Sigmoid colon (tissue), 7 donors: ENCODE results near the gene ATP10B. TPM values are rescaled to one million over a fixed set of nuclear protein-coding genes. Genes with fewer than 3 reads are reported as not detected.
"Not testable (repeated sequence)": the region's sequence is repeated elsewhere in the genome, so short reads cannot be mapped to it uniquely, and the experiment has no call there.

Experiments
- DNase-seq: peaks from one replicate; pipeline ENCODE4 v3.0.0-alpha.2; 2019
- H3K27ac ChIP-seq, 4 donors: fragments of 200-600 bp; sonication (generic); one replicate each; pipeline ENCODE4 v1.5.1; 2016 to 2019; ENCODE audit warnings: mild to moderate bottlenecking in 1 of 4
- H3K27me3 ChIP-seq, 3 donors: fragments of 200-600 bp; sonication (generic); one replicate each; pipeline ENCODE4 v1.5.1; 2019; ENCODE audit warnings: mild to moderate bottlenecking in 1 of 3
- H3K36me3 ChIP-seq, 4 donors: fragments of 200-600 bp; sonication (generic); one replicate each; pipeline ENCODE4 v1.5.1; 2016 to 2019
- H3K4me1 ChIP-seq, 4 donors: fragments of 200-600 bp; sonication (generic); one replicate each; pipeline ENCODE4 v1.5.1; 2017 to 2019
- H3K4me3 ChIP-seq, 4 donors: fragments of 200-600 bp; sonication (generic); one replicate each; pipeline ENCODE4 v1.5.1; 2017 to 2019; ENCODE audit warnings: mild to moderate bottlenecking in 2 of 4, moderate library complexity in 1 of 4
- H3K9me3 ChIP-seq, 4 donors: fragments of 200-600 bp in 3 of 4; sonication (generic) in 3 of 4; one replicate each; pipeline versions ENCODE4 v1.5.1 to v1.6.1; 2013 to 2019
- CTCF ChIP-seq, 4 experiments: fragments of 450-650 bp in 3 of 4; fragments of 200-600 bp in 1 of 4; IDR thresholded peaks; one replicate each; pipeline ENCODE4 v1.5.1; 2016 to 2019; ENCODE audit warnings: antibody characterized with exemption in 4 of 4, mild to moderate bottlenecking in 3 of 4, moderate library complexity in 2 of 4
- EP300 ChIP-seq, 4 donors: sonication (generic); formaldehyde crosslinking; IDR thresholded peaks; one replicate each; pipeline ENCODE4 v1.6.1; 2017; ENCODE audit warnings: antibody characterized with exemption in 4 of 4
- POLR2A ChIP-seq, 2 donors: fragments of 450-650 bp; IDR thresholded peaks; one replicate each; pipeline ENCODE4 v1.6.1; 2016; ENCODE audit warnings: antibody characterized with exemption in 2 of 2, mild to moderate bottlenecking in 2 of 2, moderate library complexity in 2 of 2
- POLR2AphosphoS5 ChIP-seq, 4 donors: sonication (generic); formaldehyde crosslinking; IDR thresholded peaks; one replicate each; pipeline ENCODE4 v1.6.1; 2017; ENCODE audit warnings: antibody characterized with exemption in 4 of 4
- WGBS, 2 donors: extraction: QIAGEN DNeasy Blood & Tissue Kit; methylation state at CpG; one replicate each; pipeline ENCODE4 v1.1.7; 2013; 5-methylcytosine and 5-hydroxymethylcytosine counted together
- intact Hi-C: fragments of 100-400 bp; cut with DNase I; formaldehyde crosslinking; loops from one replicate; pipeline ENCODE4 v1.15.1; 2023
- polyA plus RNA-seq, 3 donors: library from polyadenylated mRNA; stranded (reverse); fragments of 200-250 nt; gene quantifications; one replicate each; pipeline ENCODE4 v1.2.3, GENCODE V29; 2013
- total RNA-seq, 4 donors: library from RNA; depleted of rRNA; stranded (reverse); fragments of >200 nt; gene quantifications; one replicate each; pipeline ENCODE4 v1.1.0, GENCODE V29; 2016
- donor health status: healthy with polysubstance abuse.
- donor health status: Bipolar disorder and iron deficiency.
- donor health status: healthy.

ATP10B gene
- total RNA-seq: 1 to 10 TPM in 3 of 4 donors, under 1 TPM in 1; 0.16 to 1.4 (median 1.2) TPM
- 10 to 100 TPM in 1 of 3 donors, 1 to 10 TPM in 2; 4.8 to 57.7 (median 6.5) TPM for polyA plus RNA-seq

- H3K9me3 ChIP-seq: peaks cover 0 to 3% (median 0%) of the 10 kb centered on the region in 4 donors
Measured at GRCh38 chr5:160852049-160852448, at the start of gene ATP10B. ATP10B (minus strand) TSS chr5:160852211; CDS start chr5:160688074, 164,137 bp downstream.

GRCh38 chr5:160901656-160902055 is 49.6 kb upstream of the ATP10B start:
- no peaks in the 10 kb centered on the region for H3K36me3 ChIP-seq
- no peak for TF ChIP-seq POLR2A (IDR thresholded peaks at IDR 0.05)
- TF ChIP-seq POLR2AphosphoS5 (IDR thresholded peaks at IDR 0.05): no peak
- TF ChIP-seq CTCF (IDR thresholded peaks at IDR 0.05): no peak
- TF ChIP-seq EP300 (IDR thresholded peaks at IDR 0.05): no peak
- intact Hi-C loops: no loop called here
- no peak for DNase-seq
- no peaks in the 10 kb centered on the region for H3K27me3 ChIP-seq
- no peak overlapping the region for H3K27ac ChIP-seq
- WGBS, 2 donors: 74 to 77% methylated on average over 1 of the region's 1 CpG
- no peak overlapping the region for H3K4me3 ChIP-seq
- no peaks in the 10 kb centered on the region for H3K4me1 ChIP-seq
- H3K9me3 ChIP-seq: no peaks in the 10 kb centered on the region

More at GRCh38 chr5:160852049-160852448, at the start of gene ATP10B:
- 80 to 93% methylated on average over 4 of the region's 4 CpGs for WGBS, 2 donors
- DNase-seq: no peak
- Histone ChIP-seq H3K4me1 (no peaks in the 10 kb centered on the region), H3K27me3 (no peaks in the 10 kb centered on the region), H3K27ac (no peak within 1 kb of the TSS), H3K4me3 (no peak within 1 kb of the TSS), H3K36me3 (no peaks in the 10 kb centered on the region)
- intact Hi-C loops: no loop called here
- TF ChIP-seq CTCF (IDR thresholded peaks at IDR 0.05) (no peak), POLR2AphosphoS5 (IDR thresholded peaks at IDR 0.05) (no peak), POLR2A (IDR thresholded peaks at IDR 0.05) (no peak), EP300 (IDR thresholded peaks at IDR 0.05) (no peak)

- H3K27me3 ChIP-seq: no peaks in the 10 kb centered on the region
- DNase-seq: no peak
- intact Hi-C loops: no loop called here
- H3K9me3 ChIP-seq: no peaks in the 10 kb centered on the region
- WGBS, 2 donors: 74 to 77% methylated on average over 4 of the region's 4 CpGs
- no peaks in the 10 kb centered on the region for H3K4me1 ChIP-seq
- no peaks in the 10 kb centered on the region for H3K36me3 ChIP-seq
- TF ChIP-seq EP300 (IDR thresholded peaks at IDR 0.05) (no peak), POLR2A (IDR thresholded peaks at IDR 0.05) (no peak), CTCF (IDR thresholded peaks at IDR 0.05) (no peak), POLR2AphosphoS5 (IDR thresholded peaks at IDR 0.05) (no peak)
- H3K27ac ChIP-seq: no peak overlapping the region
- H3K4me3 ChIP-seq: no peak overlapping the region
Measured at GRCh38 chr5:160899735-160900134, 47.7 kb upstream of the ATP10B start.

- H3K4me3 ChIP-seq, H3K9me3 ChIP-seq, H3K4me1 ChIP-seq, H3K27ac ChIP-seq, H3K27me3 ChIP-seq, DNase-seq, H3K36me3 ChIP-seq, intact Hi-C loops: not testable (repeated sequence)
- 85 to 89% methylated on average over 6 of the region's 6 CpGs for WGBS, 2 donors
Measured at GRCh38 chr5:160893180-160893964, 41.4 kb upstream of the ATP10B start.

GRCh38 chr5:160887780-160888179 is 35.8 kb upstream of the ATP10B start:
- Histone ChIP-seq H3K9me3 (no peaks in the 10 kb centered on the region), H3K4me3 (no peak overlapping the region), H3K4me1 (no peaks in the 10 kb centered on the region), H3K36me3 (no peaks in the 10 kb centered on the region), H3K27ac (no peak overlapping the region), H3K27me3 (no peaks in the 10 kb centered on the region)
- TF ChIP-seq EP300 (IDR thresholded peaks at IDR 0.05) (no peak), POLR2AphosphoS5 (IDR thresholded peaks at IDR 0.05) (no peak), CTCF (IDR thresholded peaks at IDR 0.05) (no peak), POLR2A (IDR thresholded peaks at IDR 0.05) (no peak)
- WGBS, 2 donors: 14 to 58% methylated on average over 3 of the region's 3 CpGs
- intact Hi-C loops: no loop called here
- no peak for DNase-seq

- H3K27ac ChIP-seq, H3K4me3 ChIP-seq, H3K9me3 ChIP-seq, DNase-seq, intact Hi-C loops, H3K27me3 ChIP-seq, H3K4me1 ChIP-seq, H3K36me3 ChIP-seq: not testable (repeated sequence)
- WGBS, 2 donors: 19 to 40% methylated on average over 20 of the region's 21 CpGs
Measured at GRCh38 chr5:160873560-160874200, 21.7 kb upstream of the ATP10B start.
